Measurements from ENCODE around the gene IL23A. TPM values are rescaled to one million over a fixed set of nuclear protein-coding genes. Genes with fewer than 3 reads are reported as not detected.
A peak's percentile ranks its signal among the peaks of the same experiment; 100 is the strongest.

IL23A gene
- total and polyA plus RNA-seq, 10 of the 15 experiments (the other 5 are each of a cell fraction or from before 2014, with no cell fraction given): 3.3 to 11.1 (median 5.2) TPM

GRCh38 chr12:56300644-56301464 is 37.8 kb upstream of the IL23A start (continued):
- TF ChIP-seq REST (IDR thresholded peaks at IDR 0.05; ENCODE audit: low read depth, low read length) (no peak), CBX3 (IDR thresholded peaks at IDR 0.05; ENCODE audit: borderline replicate concordance, low read depth) (no peak), ELK1 (IDR thresholded peaks at IDR 0.05; ENCODE audit: low read depth, low read length) (no peak), ZBED1 (IDR thresholded peaks at IDR 0.05; ENCODE audit: borderline replicate concordance) (no peak), YY1 (IDR thresholded peaks at IDR 0.05; ENCODE audit: low read depth, low read length) (0 out of 2 replicates have a peak, but pooled peaks have one; percentile 9), SUZ12 (IDR thresholded peaks at IDR 0.05; ENCODE audit: unreplicated experiment) (no peak), TBL1XR1 (IDR thresholded peaks at IDR 0.05; ENCODE audit: low read depth, low read length) (no peak), ATF3 (IDR thresholded peaks at IDR 0.05; ENCODE audit: borderline replicate concordance, extremely low read depth, low read depth, low read length) (no peak), NR2F1 (conservative IDR thresholded peaks at IDR 0.05) (peak; percentile 5; the same call in 1 of the 2 replicates), IRF5 (IDR thresholded peaks at IDR 0.05; ENCODE audit: borderline replicate concordance) (peak; percentile 75; the same call in 1 of the 2 replicates), ZNF687 (IDR thresholded peaks at IDR 0.05) (peak; percentile 63), YBX1 (IDR thresholded peaks at IDR 0.05) (no peak), CEBPB (IDR thresholded peaks at IDR 0.05; ENCODE audit: borderline replicate concordance in 1 of 2, low read depth in 2 of 2, low read length in 2 of 2) (no peak), ZBTB33 (IDR thresholded peaks at IDR 0.05) (peak; percentile 96), SIX5 (IDR thresholded peaks at IDR 0.05; ENCODE audit: low read depth, low read length, severe bottlenecking) (no peak), ATF7 (IDR thresholded peaks at IDR 0.05; ENCODE audit: low read depth) (peak; percentile 66)
